Measurements from ENCODE around the gene CFTR.
"Not testable (repeated sequence)": the region's sequence is repeated elsewhere in the genome, so short reads cannot be mapped to it uniquely, and the experiment has no call there.

Gene CFTR

DNA sequence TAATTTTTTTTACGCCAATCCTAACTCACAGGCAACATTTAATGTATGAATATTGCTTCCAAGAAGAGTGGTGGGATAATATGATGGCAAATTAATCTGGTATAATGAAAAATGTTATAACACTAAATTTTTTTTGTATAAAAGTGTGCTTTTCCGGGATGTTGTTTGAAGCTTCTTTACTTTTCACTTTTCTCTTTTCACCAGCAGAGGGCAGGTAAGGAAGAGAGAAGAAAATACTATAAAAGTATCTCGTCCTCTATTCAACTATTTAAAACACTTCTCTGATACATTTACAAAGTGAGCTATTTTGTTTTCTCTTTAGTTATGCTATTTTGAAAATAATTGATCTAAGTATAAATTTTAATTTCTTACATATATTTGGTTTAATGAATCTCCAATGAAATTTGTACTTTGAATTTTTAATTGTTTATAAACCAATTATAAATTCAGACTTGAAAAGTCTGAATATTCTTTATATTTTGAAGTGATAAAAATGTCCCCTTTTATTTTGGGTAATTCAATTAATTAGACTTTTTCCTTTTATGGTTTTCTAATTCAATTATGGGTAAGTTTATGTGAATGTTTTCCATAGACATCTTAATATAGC, 20.7 kb upstream of the CFTR start:
- peak overlapping the region; percentile 2; the same call in 1 of the 2 replicates for H3K4me2 ChIP-seq (ENCODE audit: insufficient read depth, low read length)
- TF ChIP-seq EZH2 (IDR thresholded peaks at IDR 0.05; ENCODE audit: borderline replicate concordance, low read depth, low read length, severe bottlenecking) (no peak), CTCF (IDR thresholded peaks at IDR 0.05; ENCODE audit: borderline replicate concordance, extremely low read depth, low read length, poor library complexity, severe bottlenecking) (peak; percentile 71)
- H3K4me1 ChIP-seq (ENCODE audit: insufficient read depth, low read length): peaks cover 16% of the 10 kb centered on the region; the same call in 1 of the 2 replicates
- no peak overlapping the region for H3K4me3 ChIP-seq (ENCODE audit: low read depth in 1 of 2, low read length in 2 of 2)
- H2AFZ ChIP-seq (ENCODE audit: low read depth, low read length): no peak overlapping the region
- no peak overlapping the region for H3K9ac ChIP-seq (ENCODE audit: low read depth, low read length)
- no peak overlapping the region for H3K27ac ChIP-seq (ENCODE audit: low read length)
- no peaks in the 10 kb centered on the region for H3K27me3 ChIP-seq (ENCODE audit: insufficient read depth, low read length, poor library complexity)
- no peaks in the 10 kb centered on the region for H3K79me2 ChIP-seq (ENCODE audit: insufficient read depth, low read length)
- ATAC-seq (ENCODE audit: insufficient read depth, low read depth) (peak; percentile 81), DNase-seq (no peak)
- H3K36me3 ChIP-seq (ENCODE audit: insufficient read depth, low read length): no peaks in the 10 kb centered on the region
- H4K20me1 ChIP-seq (ENCODE audit: insufficient read depth, low read length): no peaks in the 10 kb centered on the region
- no peaks in the 10 kb centered on the region for H3K9me3 ChIP-seq (ENCODE audit: insufficient read depth, low read length, severe bottlenecking)

DNA sequence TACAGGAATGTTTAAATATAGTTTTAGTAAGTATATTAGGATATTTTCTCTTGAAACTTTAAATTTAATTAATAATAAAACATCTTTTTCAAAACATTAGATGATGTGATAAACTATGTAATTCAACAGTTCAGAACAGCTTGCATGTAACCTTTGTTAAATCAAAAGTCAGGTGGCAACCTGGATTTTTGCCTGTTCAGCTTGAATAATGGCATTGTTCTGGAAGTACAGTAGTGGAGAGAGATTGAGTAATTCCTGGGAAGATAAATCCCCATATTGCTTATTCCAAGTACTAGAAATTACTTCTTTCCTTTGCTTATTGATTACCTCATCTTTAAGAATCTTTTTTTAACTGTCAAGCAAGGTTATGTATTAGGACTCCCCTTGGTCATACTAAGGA, 20.1 kb upstream of the CFTR start:
- ATAC-seq (ENCODE audit: insufficient read depth, low read depth) (no peak), DNase-seq (no peak)
- H3K79me2 ChIP-seq (ENCODE audit: insufficient read depth, low read length): no peaks in the 10 kb centered on the region
- no peak overlapping the region for H3K4me2 ChIP-seq (ENCODE audit: insufficient read depth, low read length)
- no peaks in the 10 kb centered on the region for H3K36me3 ChIP-seq (ENCODE audit: insufficient read depth, low read length)
- no peak for TF ChIP-seq CTCF (IDR thresholded peaks at IDR 0.05; ENCODE audit: borderline replicate concordance, extremely low read depth, low read length, poor library complexity, severe bottlenecking)
- TF ChIP-seq EZH2 (IDR thresholded peaks at IDR 0.05; ENCODE audit: borderline replicate concordance, low read depth, low read length, severe bottlenecking): no peak
- no peaks in the 10 kb centered on the region for H4K20me1 ChIP-seq (ENCODE audit: insufficient read depth, low read length)
- no peaks in the 10 kb centered on the region for H3K27me3 ChIP-seq (ENCODE audit: insufficient read depth, low read length, poor library complexity)
- peak overlapping the region; percentile 31; the same call in 1 of the 2 replicates for H3K27ac ChIP-seq (ENCODE audit: low read length)
- peaks cover 16% of the 10 kb centered on the region; the same call in 1 of the 2 replicates for H3K4me1 ChIP-seq (ENCODE audit: insufficient read depth, low read length)
- no peak overlapping the region for H2AFZ ChIP-seq (ENCODE audit: low read depth, low read length)
- no peak overlapping the region for H3K4me3 ChIP-seq (ENCODE audit: low read depth in 1 of 2, low read length in 2 of 2)
- H3K9me3 ChIP-seq (ENCODE audit: insufficient read depth, low read length, severe bottlenecking): no peaks in the 10 kb centered on the region
- H3K9ac ChIP-seq (ENCODE audit: low read depth, low read length): no peak overlapping the region

- H3K27ac ChIP-seq (ENCODE audit: low read length); H3K9me3 ChIP-seq (ENCODE audit: insufficient read depth, low read length, severe bottlenecking); DNase-seq; H3K4me3 ChIP-seq (ENCODE audit: low read depth in 1 of 2, low read length in 2 of 2); H2AFZ ChIP-seq (ENCODE audit: low read depth, low read length); H4K20me1 ChIP-seq (ENCODE audit: insufficient read depth, low read length); ATAC-seq (ENCODE audit: insufficient read depth, low read depth); H3K27me3 ChIP-seq (ENCODE audit: insufficient read depth, low read length, poor library complexity); H3K9ac ChIP-seq (ENCODE audit: low read depth, low read length); H3K4me2 ChIP-seq (ENCODE audit: insufficient read depth, low read length); H3K79me2 ChIP-seq (ENCODE audit: insufficient read depth, low read length); H3K36me3 ChIP-seq (ENCODE audit: insufficient read depth, low read length): not testable (repeated sequence)
- H3K4me1 ChIP-seq (ENCODE audit: insufficient read depth, low read length): peaks cover 16% of the 10 kb centered on the region; the same call in 1 of the 2 replicates
These were observed 19.0 kb upstream of the CFTR start for GRCh38 chr7:117460815-117461214.

- Histone ChIP-seq H3K4me1 (ENCODE audit: insufficient read depth, low read length) (peaks cover 20% of the 10 kb centered on the region), H2AFZ (ENCODE audit: low read depth, low read length) (no peak overlapping the region), H3K27me3 (ENCODE audit: insufficient read depth, low read length, poor library complexity) (no peaks in the 10 kb centered on the region), H3K4me2 (ENCODE audit: insufficient read depth, low read length) (no peak overlapping the region), H3K4me3 (ENCODE audit: low read depth in 1 of 2, low read length in 2 of 2) (no peak overlapping the region), H3K27ac (ENCODE audit: low read length) (no peak overlapping the region), H4K20me1 (ENCODE audit: insufficient read depth, low read length) (no peaks in the 10 kb centered on the region), H3K9ac (ENCODE audit: low read depth, low read length) (no peak overlapping the region), H3K36me3 (ENCODE audit: insufficient read depth, low read length) (no peaks in the 10 kb centered on the region), H3K9me3 (ENCODE audit: insufficient read depth, low read length, severe bottlenecking) (no peaks in the 10 kb centered on the region), H3K79me2 (ENCODE audit: insufficient read depth, low read length) (no peaks in the 10 kb centered on the region)
- no peak for DNase-seq
- no peak for ATAC-seq (ENCODE audit: insufficient read depth, low read depth)
- TF ChIP-seq EZH2 (IDR thresholded peaks at IDR 0.05; ENCODE audit: borderline replicate concordance, low read depth, low read length, severe bottlenecking): no peak
- TF ChIP-seq CTCF (IDR thresholded peaks at IDR 0.05; ENCODE audit: borderline replicate concordance, extremely low read depth, low read length, poor library complexity, severe bottlenecking): no peak
These were observed 11.7 kb upstream of the CFTR start for GRCh38 chr7:117468174-117468573.

All from DND-41 (cell line).